Measurements from ENCODE around the gene LEPR.

The LEPR gene

GRCh38 chr1:65419681-65420589 lies 533 bp upstream of the LEPR start:
- H3K18ac ChIP-seq (ENCODE audit: low read length), result no peak overlapping the region
- no CpG with 5 or more reads among the region's 52 CpGs for WGBS (ENCODE audit: extremely low coverage, insufficient coverage, low lambda C conversion rate)
- peak overlapping the region; percentile 24 for H3K23ac ChIP-seq (ENCODE audit: low read length)
- H3K4me2 ChIP-seq (ENCODE audit: low read length), result peak overlapping the region; percentile 96
- no peak overlapping the region for H2AK5ac ChIP-seq (ENCODE audit: low read length)
- peak overlapping the region; percentile 94 for H3K56ac ChIP-seq (ENCODE audit: low read length)
- H3K79me1 ChIP-seq (ENCODE audit: low read length), result peaks cover 7% of the 10 kb centered on the region
- H3K4me1 ChIP-seq (ENCODE audit: control insufficient read depth, low read depth, low read length), result peaks cover 2% of the 10 kb centered on the region
- DNase-seq, result peak; percentile 99
- no peaks in the 10 kb centered on the region for H3K36me3 ChIP-seq (ENCODE audit: control insufficient read depth, insufficient read depth, low read length)
- H3K9ac ChIP-seq (ENCODE audit: low read length), result peak overlapping the region; percentile 73
- H3K27ac ChIP-seq (ENCODE audit: low read depth, low read length), result peak overlapping the region; percentile 95
- H2BK5ac ChIP-seq (ENCODE audit: low read length), result no peak overlapping the region
- no peak overlapping the region for H2BK120ac ChIP-seq (ENCODE audit: low read depth, low read length)
- H3K4ac ChIP-seq (ENCODE audit: low read depth, low read length), result no peak overlapping the region
- no peak overlapping the region for H4K8ac ChIP-seq (ENCODE audit: low read depth, low read length)
- no peak overlapping the region for H2BK15ac ChIP-seq (replicated peaks; ENCODE audit: low read depth)
- no peaks in the 10 kb centered on the region for H3K27me3 ChIP-seq (ENCODE audit: insufficient read depth, low read length, poor library complexity)
- no peak overlapping the region for H4K5ac ChIP-seq (ENCODE audit: low read length)
- peaks cover 12% of the 10 kb centered on the region for H3K79me2 ChIP-seq (ENCODE audit: control insufficient read depth, insufficient read depth, low read length)
- peak overlapping the region; percentile 65 for H3K4me3 ChIP-seq (ENCODE audit: low read length)

GRCh38 chr1:65421351-65422025 lies 1.0 kb downstream of the LEPR start:
- Histone ChIP-seq H3K18ac (ENCODE audit: low read length) (peak overlapping the region; percentile 46), H3K4ac (ENCODE audit: low read depth, low read length) (no peak overlapping the region), H3K79me1 (ENCODE audit: low read length) (peaks cover 7% of the 10 kb centered on the region), H2AK5ac (ENCODE audit: low read length) (no peak overlapping the region), H3K27ac (ENCODE audit: low read depth, low read length) (peak overlapping the region; percentile 97), H2BK5ac (ENCODE audit: low read length) (no peak overlapping the region), H3K4me2 (ENCODE audit: low read length) (peak overlapping the region; percentile 65), H3K27me3 (ENCODE audit: insufficient read depth, low read length, poor library complexity) (no peaks in the 10 kb centered on the region), H3K36me3 (ENCODE audit: control insufficient read depth, insufficient read depth, low read length) (no peaks in the 10 kb centered on the region), H4K8ac (ENCODE audit: low read depth, low read length) (no peak overlapping the region), H2BK15ac (replicated peaks; ENCODE audit: low read depth) (no peak overlapping the region), H3K79me2 (ENCODE audit: control insufficient read depth, insufficient read depth, low read length) (peaks cover 12% of the 10 kb centered on the region), H4K5ac (ENCODE audit: low read length) (no peak overlapping the region), H3K4me1 (ENCODE audit: control insufficient read depth, low read depth, low read length) (peaks cover 2% of the 10 kb centered on the region), H3K23ac (ENCODE audit: low read length) (no peak overlapping the region), H3K56ac (ENCODE audit: low read length) (peak overlapping the region; percentile 98), H2BK120ac (ENCODE audit: low read depth, low read length) (no peak overlapping the region), H3K4me3 (ENCODE audit: low read length) (peak overlapping the region; percentile 82), H3K9ac (ENCODE audit: low read length) (peak overlapping the region; percentile 95)
- 100% methylated on average over 1 of the region's 13 CpGs for WGBS (ENCODE audit: extremely low coverage, insufficient coverage, low lambda C conversion rate)
- DNase-seq, result no peak

- H3K9ac ChIP-seq (ENCODE audit: low read length), result no peak overlapping the region
- peaks cover 2% of the 10 kb centered on the region for H3K4me1 ChIP-seq (ENCODE audit: control insufficient read depth, low read depth, low read length)
- H2BK5ac ChIP-seq (ENCODE audit: low read length), result no peak overlapping the region
- no peak overlapping the region for H2BK120ac ChIP-seq (ENCODE audit: low read depth, low read length)
- H3K36me3 ChIP-seq (ENCODE audit: control insufficient read depth, insufficient read depth, low read length), result no peaks in the 10 kb centered on the region
- H3K4me2 ChIP-seq (ENCODE audit: low read length), result no peak overlapping the region
- H3K4ac ChIP-seq (ENCODE audit: low read depth, low read length), result no peak overlapping the region
- no peak overlapping the region for H2BK15ac ChIP-seq (replicated peaks; ENCODE audit: low read depth)
- H3K23ac ChIP-seq (ENCODE audit: low read length), result no peak overlapping the region
- no peak overlapping the region for H3K27ac ChIP-seq (ENCODE audit: low read depth, low read length)
- no peak overlapping the region for H2AK5ac ChIP-seq (ENCODE audit: low read length)
- H3K79me1 ChIP-seq (ENCODE audit: low read length), result peaks cover 7% of the 10 kb centered on the region
- H4K5ac ChIP-seq (ENCODE audit: low read length), result no peak overlapping the region
- no peak overlapping the region for H3K56ac ChIP-seq (ENCODE audit: low read length)
- H3K27me3 ChIP-seq (ENCODE audit: insufficient read depth, low read length, poor library complexity), result no peaks in the 10 kb centered on the region
- H3K18ac ChIP-seq (ENCODE audit: low read length), result no peak overlapping the region
- no peak overlapping the region for H3K4me3 ChIP-seq (ENCODE audit: low read length)
- H4K8ac ChIP-seq (ENCODE audit: low read depth, low read length), result no peak overlapping the region
- H3K79me2 ChIP-seq (ENCODE audit: control insufficient read depth, insufficient read depth, low read length), result peaks cover 12% of the 10 kb centered on the region
- no CpG with 5 or more reads among the region's 12 CpGs for WGBS (ENCODE audit: extremely low coverage, insufficient coverage, low lambda C conversion rate)
- DNase-seq, result no peak
Measured at GRCh38 chr1:65422241-65423203, 2.1 kb downstream of the LEPR start.

- Histone ChIP-seq H3K27me3 (ENCODE audit: insufficient read depth, low read length, poor library complexity) (no peaks in the 10 kb centered on the region), H2AK5ac (ENCODE audit: low read length) (no peak overlapping the region), H2BK120ac (ENCODE audit: low read depth, low read length) (no peak overlapping the region), H3K4me2 (ENCODE audit: low read length) (no peak overlapping the region), H3K27ac (ENCODE audit: low read depth, low read length) (no peak overlapping the region), H3K4me1 (ENCODE audit: control insufficient read depth, low read depth, low read length) (peaks cover 2% of the 10 kb centered on the region), H3K4me3 (ENCODE audit: low read length) (no peak overlapping the region), H4K8ac (ENCODE audit: low read depth, low read length) (no peak overlapping the region), H3K56ac (ENCODE audit: low read length) (no peak overlapping the region), H3K23ac (ENCODE audit: low read length) (no peak overlapping the region), H3K9ac (ENCODE audit: low read length) (no peak overlapping the region), H3K79me2 (ENCODE audit: control insufficient read depth, insufficient read depth, low read length) (peaks cover 12% of the 10 kb centered on the region), H3K36me3 (ENCODE audit: control insufficient read depth, insufficient read depth, low read length) (no peaks in the 10 kb centered on the region), H2BK5ac (ENCODE audit: low read length) (no peak overlapping the region), H3K18ac (ENCODE audit: low read length) (no peak overlapping the region), H4K5ac (ENCODE audit: low read length) (no peak overlapping the region), H2BK15ac (replicated peaks; ENCODE audit: low read depth) (no peak overlapping the region), H3K79me1 (ENCODE audit: low read length) (peaks cover 7% of the 10 kb centered on the region), H3K4ac (ENCODE audit: low read depth, low read length) (no peak overlapping the region)
- WGBS (ENCODE audit: extremely low coverage, insufficient coverage, low lambda C conversion rate), result no CpG with 5 or more reads among the region's 2 CpGs
- DNase-seq, result peak; percentile 62
Measured at GRCh38 chr1:65423884-65424572, 3.6 kb downstream of the LEPR start.

- DNase-seq, result peak; percentile 39
- Histone ChIP-seq H4K8ac (ENCODE audit: low read depth, low read length) (no peak overlapping the region), H3K79me2 (ENCODE audit: control insufficient read depth, insufficient read depth, low read length) (peaks cover 12% of the 10 kb centered on the region), H3K36me3 (ENCODE audit: control insufficient read depth, insufficient read depth, low read length) (no peaks in the 10 kb centered on the region), H3K4me2 (ENCODE audit: low read length) (no peak overlapping the region), H3K18ac (ENCODE audit: low read length) (no peak overlapping the region), H3K79me1 (ENCODE audit: low read length) (peaks cover 7% of the 10 kb centered on the region), H2AK5ac (ENCODE audit: low read length) (no peak overlapping the region), H3K23ac (ENCODE audit: low read length) (no peak overlapping the region), H2BK15ac (replicated peaks; ENCODE audit: low read depth) (no peak overlapping the region), H3K4me3 (ENCODE audit: low read length) (no peak overlapping the region), H3K4me1 (ENCODE audit: control insufficient read depth, low read depth, low read length) (peaks cover 2% of the 10 kb centered on the region), H3K4ac (ENCODE audit: low read depth, low read length) (no peak overlapping the region), H3K9ac (ENCODE audit: low read length) (no peak overlapping the region), H3K56ac (ENCODE audit: low read length) (no peak overlapping the region), H3K27ac (ENCODE audit: low read depth, low read length) (no peak overlapping the region), H3K27me3 (ENCODE audit: insufficient read depth, low read length, poor library complexity) (no peaks in the 10 kb centered on the region), H2BK120ac (ENCODE audit: low read depth, low read length) (no peak overlapping the region), H2BK5ac (ENCODE audit: low read length) (no peak overlapping the region), H4K5ac (ENCODE audit: low read length) (no peak overlapping the region)
- WGBS (ENCODE audit: extremely low coverage, insufficient coverage, low lambda C conversion rate), result no CpG with 5 or more reads among the region's 1 CpG
Measured at GRCh38 chr1:65424573-65424889, 4.1 kb downstream of the LEPR start.

Data from mesendoderm (in vitro differentiated cells).